Erythroblast (primary cell): ENCODE data around the gene LDAH.

Experiments
- GATA1 ChIP-seq: IDR thresholded peaks from 2 replicates; pipeline ENCODE4 v1.6.1; 2011; ENCODE audit warnings: low read depth, mild to moderate bottlenecking, control low read depth, low read length, moderate library complexity
- POLR2A ChIP-seq: IDR thresholded peaks from 2 replicates; pipeline ENCODE4 v1.6.1; 2011; ENCODE audit warnings: mild to moderate bottlenecking, low read length

- no peak for TF ChIP-seq POLR2A
- TF ChIP-seq GATA1, result no peak
Observed at GRCh38 chr2:20674974-20675679, 147.8 kb downstream of the LDAH start.
